Urinary bladder (tissue), 4 donors: ENCODE results near the gene NAMPT. TPM values are rescaled to one million over a fixed set of nuclear protein-coding genes. Genes with fewer than 3 reads are reported as not detected.
"Not testable (repeated sequence)": the region's sequence is repeated elsewhere in the genome, so short reads cannot be mapped to it uniquely, and the experiment has no call there.

Experiments used
- DNase-seq: peaks from one replicate; pipeline ENCODE4 v3.0.0-alpha.2; 2015; ENCODE audit errors: extremely low spot score
- H3K27ac ChIP-seq: one replicate; pipeline ENCODE4 v1.5.1; 2013; ENCODE audit warnings: low read depth, mild to moderate bottlenecking, moderate library complexity
- H3K36me3 ChIP-seq: one replicate; pipeline ENCODE4 v1.6.1; 2013; ENCODE audit warnings: mild to moderate bottlenecking, moderate library complexity; ENCODE audit not compliant: insufficient read depth
- H3K4me1 ChIP-seq: one replicate; pipeline ENCODE4 v1.6.1; 2013; ENCODE audit warnings: mild to moderate bottlenecking, moderate library complexity; ENCODE audit not compliant: insufficient read depth
- H3K4me3 ChIP-seq: one replicate; pipeline ENCODE4 v1.5.1; 2013; ENCODE audit warnings: low read depth, low read length
- whole genome bisulfite sequencing: extraction: QIAGEN DNeasy Blood & Tissue Kit; methylation state at CpG from one replicate; pipeline ENCODE4 v1.1.7; 2013; 5-methylcytosine and 5-hydroxymethylcytosine counted together
- polyA plus RNA-seq: library from polyadenylated mRNA; stranded (reverse); fragments of 200-250 nt; gene quantifications from one replicate; pipeline ENCODE4 v1.2.3, GENCODE V29; 2013
- total RNA-seq: library from RNA; depleted of rRNA; stranded (reverse); fragments of >200 nt; gene quantifications from one replicate; pipeline ENCODE4 v1.2.3, GENCODE V29; 2014
- donor health status: healthy with polysubstance abuse.
- donor health status: healthy.

The NAMPT gene
- total and polyA plus RNA-seq, 2 donors: 120 to 133 TPM

DNA sequence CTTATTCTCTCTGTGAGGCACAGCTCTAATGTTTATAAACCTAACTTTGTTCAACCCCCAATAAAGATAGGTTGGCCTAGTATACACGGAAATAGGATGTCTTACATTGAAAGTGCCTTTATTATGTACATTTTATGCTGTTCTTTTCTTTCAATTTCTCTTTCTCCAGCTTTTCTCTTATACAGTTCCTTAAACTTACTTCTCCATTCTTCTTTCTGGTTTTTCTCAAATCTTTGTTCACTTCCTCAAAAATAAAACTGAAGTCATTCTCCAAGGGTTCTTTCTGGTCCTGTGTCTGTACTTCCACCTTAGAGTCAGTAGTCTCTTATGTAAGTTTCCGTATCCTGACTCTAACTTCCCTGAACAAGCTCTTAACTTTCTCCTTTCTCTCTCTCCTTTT is 29.2 kb upstream of the NAMPT start:
- DNase-seq: no peak
- Histone ChIP-seq H3K4me1 (no peaks in the 10 kb centered on the region), H3K4me3 (no peak overlapping the region), H3K36me3 (no peaks in the 10 kb centered on the region), H3K27ac (no peak overlapping the region)
- WGBS: 59% methylated on average over 2 of the region's 2 CpGs

- no peaks in the 10 kb centered on the region for H3K36me3 ChIP-seq
- no peak overlapping the region for H3K27ac ChIP-seq
- H3K4me3 ChIP-seq: no peak overlapping the region
- WGBS: 53% methylated on average over 2 of the region's 2 CpGs
- H3K4me1 ChIP-seq: no peaks in the 10 kb centered on the region
- DNase-seq: peak; percentile 18
Observed at GRCh38 chr7:106313456-106313901, 28.7 kb upstream of the NAMPT start.

DNA sequence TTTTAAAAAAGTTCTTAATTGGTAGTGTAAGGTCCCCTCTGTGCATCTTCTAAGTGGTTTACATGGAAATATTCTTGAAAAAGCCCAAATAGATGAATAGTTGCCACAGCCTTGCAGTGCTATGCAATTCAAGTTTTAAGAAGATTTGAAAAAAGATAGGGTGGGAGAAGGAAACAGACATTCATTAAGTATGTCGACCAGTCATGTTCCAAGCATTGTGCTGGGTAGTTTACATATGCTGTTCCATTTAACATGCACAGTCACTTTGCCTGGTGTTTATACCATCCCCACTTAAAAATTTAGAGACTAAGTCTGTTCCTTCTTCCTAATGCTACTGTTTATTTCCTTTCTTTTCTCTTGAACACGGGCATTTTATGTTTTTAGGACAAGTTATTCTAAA is 28.1 kb upstream of the NAMPT start:
- Histone ChIP-seq H3K4me1 (no peaks in the 10 kb centered on the region), H3K27ac (no peak overlapping the region), H3K36me3 (no peaks in the 10 kb centered on the region), H3K4me3 (no peak overlapping the region)
- no peak for DNase-seq
- WGBS: 53% methylated on average over 2 of the region's 2 CpGs

DNA sequence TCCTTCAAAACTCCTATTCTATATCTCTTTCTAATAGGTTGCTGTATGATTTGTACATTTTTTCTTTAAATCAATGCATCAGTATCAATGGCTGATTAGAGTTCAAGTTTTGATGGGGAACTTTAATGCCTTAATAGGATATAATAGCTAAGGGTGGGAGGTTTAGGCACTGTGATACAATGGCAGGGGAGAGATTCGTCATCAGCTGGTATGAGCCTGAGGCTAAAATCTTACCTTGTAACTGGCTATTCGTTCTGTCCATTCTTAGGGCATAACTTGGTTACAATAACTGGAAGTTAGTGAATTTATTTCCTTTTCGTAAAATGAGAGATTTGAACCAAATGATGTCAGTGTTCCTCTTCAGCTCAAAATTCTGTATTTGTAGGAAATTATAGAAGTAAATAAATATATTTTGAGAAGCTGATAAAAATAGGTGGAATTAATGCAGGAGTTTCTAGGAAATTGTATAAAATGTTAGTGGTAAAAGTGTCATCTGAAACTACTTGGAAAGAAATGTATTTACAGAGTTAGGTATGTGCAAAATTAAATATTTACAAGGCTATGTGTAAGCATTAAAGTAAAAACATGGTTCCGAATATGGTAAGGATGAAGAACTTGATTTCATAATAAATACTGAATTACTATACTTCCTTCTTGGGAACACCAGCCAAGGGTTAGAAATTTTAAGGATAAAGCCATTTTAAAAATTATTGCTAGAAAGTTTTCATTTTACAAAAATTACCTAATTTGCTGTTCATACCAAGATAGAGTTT is 27.5 kb upstream of the NAMPT start:
- DNase-seq: no peak
- Histone ChIP-seq H3K36me3 (no peaks in the 10 kb centered on the region), H3K4me1 (no peaks in the 10 kb centered on the region), H3K4me3 (no peak overlapping the region), H3K27ac (no peak overlapping the region)
- 75% methylated on average over 4 of the region's 4 CpGs for WGBS

GRCh38 chr7:106309362-106309761 is 24.6 kb upstream of the NAMPT start:
- Histone ChIP-seq H3K4me3 (no peak overlapping the region), H3K27ac (no peak overlapping the region), H3K4me1 (no peaks in the 10 kb centered on the region), H3K36me3 (no peaks in the 10 kb centered on the region)
- no peak for DNase-seq

DNA sequence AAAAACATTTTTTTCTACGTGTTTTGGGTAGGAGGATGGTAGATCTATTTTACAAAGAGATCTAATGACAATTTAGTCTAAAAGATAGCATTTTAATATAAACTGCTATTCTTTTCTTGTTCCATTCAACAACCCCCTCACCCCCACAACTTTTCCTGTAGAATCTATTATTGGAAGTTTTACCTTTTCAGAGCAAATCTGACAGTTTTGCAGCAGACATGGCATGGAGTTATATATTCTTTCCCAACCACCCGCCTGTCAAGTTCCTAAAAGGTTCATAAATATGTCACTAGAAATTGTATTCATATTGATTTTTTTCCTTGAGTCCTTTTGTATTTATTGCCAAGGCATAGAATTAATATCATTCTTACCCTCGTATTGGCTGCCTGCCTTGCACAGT is 21.5 kb upstream of the NAMPT start:
- no peak overlapping the region for H3K4me3 ChIP-seq
- H3K36me3 ChIP-seq: no peaks in the 10 kb centered on the region
- WGBS: 74% methylated on average over 3 of the region's 3 CpGs
- no peak for DNase-seq
- no peaks in the 10 kb centered on the region for H3K4me1 ChIP-seq
- no peak overlapping the region for H3K27ac ChIP-seq

DNA sequence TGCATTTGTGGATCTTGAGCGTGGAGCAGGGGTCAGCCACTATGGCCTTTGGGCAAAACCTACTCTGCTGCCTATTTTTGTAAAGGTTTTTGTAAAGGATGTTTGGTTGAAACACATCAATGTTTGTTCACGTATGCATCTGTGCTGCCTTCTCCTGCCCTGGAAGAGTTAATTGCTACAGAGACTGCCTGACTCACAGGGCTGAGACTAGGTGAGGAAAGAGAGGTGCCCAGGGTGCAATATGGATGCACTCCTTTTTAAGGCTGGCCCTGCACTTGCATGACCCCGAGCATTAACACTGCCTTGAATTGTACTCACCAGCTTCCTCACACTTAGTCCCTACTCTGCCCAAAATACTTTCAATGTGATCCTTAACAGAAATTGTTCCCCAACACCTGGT is 20.9 kb upstream of the NAMPT start:
- whole genome bisulfite sequencing: 61% methylated on average over 3 of the region's 3 CpGs

GRCh38 chr7:106304568-106304967 is 19.8 kb upstream of the NAMPT start:
- DNase-seq: no peak
- Histone ChIP-seq H3K4me1 (no peaks in the 10 kb centered on the region), H3K27ac (no peak overlapping the region), H3K4me3 (no peak overlapping the region), H3K36me3 (no peaks in the 10 kb centered on the region)
- WGBS: 76% methylated on average over 2 of the region's 2 CpGs

More for the DNA sequence above, 20.9 kb upstream of the NAMPT start:
- Histone ChIP-seq H3K36me3 (no peaks in the 10 kb centered on the region), H3K27ac (no peak overlapping the region), H3K4me1 (no peaks in the 10 kb centered on the region), H3K4me3 (no peak overlapping the region)
- DNase-seq: no peak

DNA sequence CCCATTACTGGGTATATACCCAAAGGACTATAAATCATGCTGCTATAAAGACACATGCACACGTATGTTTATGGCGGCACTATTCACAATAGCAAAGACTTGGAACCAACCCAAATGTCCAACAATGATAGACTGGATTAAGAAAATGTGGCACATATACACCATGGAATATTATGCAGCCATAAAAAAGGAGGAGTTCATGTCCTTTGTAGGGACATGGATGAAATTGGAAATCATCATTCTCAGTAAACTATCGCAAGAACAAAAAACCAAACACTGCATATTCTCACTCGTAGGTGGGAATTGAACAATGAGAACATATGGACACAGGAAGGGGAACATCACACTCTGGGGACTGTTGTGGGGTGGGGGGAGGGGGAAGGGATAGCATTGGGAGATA is 13.8 kb upstream of the NAMPT start:
- not testable (repeated sequence) for H3K36me3 ChIP-seq, H3K4me1 ChIP-seq, H3K27ac ChIP-seq, H3K4me3 ChIP-seq, DNase-seq
- 96% methylated on average over 1 of the region's 4 CpGs for WGBS

DNA sequence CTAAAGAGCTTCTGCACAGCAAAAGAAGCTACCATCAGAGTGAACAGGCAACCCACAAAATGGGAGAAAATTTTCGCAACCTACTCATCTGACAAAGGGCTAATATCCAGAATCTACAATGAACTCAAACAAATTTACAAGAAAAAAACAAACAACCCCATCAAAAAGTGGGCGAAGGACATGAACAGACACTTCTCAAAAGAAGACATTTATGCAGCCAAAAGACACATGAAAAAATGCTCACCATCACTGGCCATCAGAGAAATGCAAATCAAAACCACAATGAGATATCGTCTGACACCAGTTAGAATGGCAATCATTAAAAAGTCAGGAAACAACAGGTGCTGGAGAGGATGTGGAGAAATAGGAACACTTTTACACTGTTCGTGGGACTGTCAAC is 13.4 kb upstream of the NAMPT start:
- not testable (repeated sequence) for H3K36me3 ChIP-seq, H3K4me3 ChIP-seq, H3K4me1 ChIP-seq, H3K27ac ChIP-seq, DNase-seq
- 88% methylated on average over 1 of the region's 4 CpGs for WGBS

DNA sequence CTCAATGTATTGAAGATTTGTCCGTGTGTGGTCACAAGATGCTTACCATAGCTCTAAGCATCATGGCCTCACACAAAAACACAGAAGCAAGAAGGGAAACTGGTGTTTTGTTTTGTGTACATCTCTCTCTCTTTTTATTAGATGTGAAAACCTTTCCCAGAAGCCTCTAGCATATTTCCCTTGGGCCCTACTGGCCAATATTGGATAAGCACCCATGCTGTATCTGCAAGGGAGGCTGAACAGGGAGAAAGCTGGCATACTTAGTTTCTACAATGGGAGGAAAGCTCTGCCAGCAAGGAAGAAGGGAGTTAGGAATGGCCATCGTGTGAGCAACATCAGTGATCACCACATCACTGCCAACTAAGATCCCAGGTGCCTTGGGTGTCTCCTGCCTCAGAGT is 9.6 kb upstream of the NAMPT start:
- no peak for DNase-seq
- no peak overlapping the region for H3K27ac ChIP-seq
- H3K4me3 ChIP-seq: no peak overlapping the region
- WGBS: 58% methylated on average over 2 of the region's 2 CpGs
- no peaks in the 10 kb centered on the region for H3K4me1 ChIP-seq
- no peaks in the 10 kb centered on the region for H3K36me3 ChIP-seq

GRCh38 chr7:106291247-106291646 is 6.5 kb upstream of the NAMPT start:
- no peak for DNase-seq
- H3K27ac ChIP-seq: no peak overlapping the region
- no peaks in the 10 kb centered on the region for H3K36me3 ChIP-seq
- 63% methylated on average over 4 of the region's 4 CpGs for WGBS
- no peaks in the 10 kb centered on the region for H3K4me1 ChIP-seq
- H3K4me3 ChIP-seq: no peak overlapping the region

DNA sequence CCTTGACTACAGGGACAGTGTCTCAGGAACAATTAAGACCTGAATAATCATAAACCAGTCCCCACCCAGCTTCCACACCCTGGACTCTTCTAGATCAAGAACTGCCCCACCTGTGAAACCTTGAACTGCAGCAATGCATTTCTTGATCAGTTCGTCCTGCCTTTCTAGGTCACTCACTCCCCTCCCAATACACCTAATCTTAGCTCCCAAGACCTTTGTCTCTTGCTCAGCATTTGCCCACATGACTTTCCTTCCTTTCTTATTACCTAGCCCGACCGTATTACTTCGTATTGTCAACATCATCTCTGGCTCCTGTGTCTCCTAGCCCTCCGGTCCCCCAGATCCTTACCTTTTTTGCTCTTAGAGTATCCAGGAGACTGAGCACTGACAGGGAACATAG is 5.5 kb upstream of the NAMPT start:
- H3K4me1 ChIP-seq: no peaks in the 10 kb centered on the region
- no peak overlapping the region for H3K27ac ChIP-seq
- no peaks in the 10 kb centered on the region for H3K36me3 ChIP-seq
- H3K4me3 ChIP-seq: no peak overlapping the region
- no peak for DNase-seq
- 88% methylated on average over 5 of the region's 5 CpGs for WGBS

- no peak overlapping the region for H3K4me3 ChIP-seq
- 0% methylated on average over 1 of the region's 1 CpG for WGBS
- DNase-seq: no peak
- H3K27ac ChIP-seq: no peak overlapping the region
- no peaks in the 10 kb centered on the region for H3K36me3 ChIP-seq
- no peaks in the 10 kb centered on the region for H3K4me1 ChIP-seq
Observed at GRCh38 chr7:106289848-106290247, 5.1 kb upstream of the NAMPT start.

GRCh38 chr7:106288263-106288662 is 3.5 kb upstream of the NAMPT start:
- no peak overlapping the region for H3K4me3 ChIP-seq
- H3K36me3 ChIP-seq: no peaks in the 10 kb centered on the region
- H3K27ac ChIP-seq: no peak overlapping the region
- no peak for DNase-seq
- 87% methylated on average over 7 of the region's 7 CpGs for WGBS
- no peaks in the 10 kb centered on the region for H3K4me1 ChIP-seq
